ENCODE data around the gene BEND6.

DNA sequence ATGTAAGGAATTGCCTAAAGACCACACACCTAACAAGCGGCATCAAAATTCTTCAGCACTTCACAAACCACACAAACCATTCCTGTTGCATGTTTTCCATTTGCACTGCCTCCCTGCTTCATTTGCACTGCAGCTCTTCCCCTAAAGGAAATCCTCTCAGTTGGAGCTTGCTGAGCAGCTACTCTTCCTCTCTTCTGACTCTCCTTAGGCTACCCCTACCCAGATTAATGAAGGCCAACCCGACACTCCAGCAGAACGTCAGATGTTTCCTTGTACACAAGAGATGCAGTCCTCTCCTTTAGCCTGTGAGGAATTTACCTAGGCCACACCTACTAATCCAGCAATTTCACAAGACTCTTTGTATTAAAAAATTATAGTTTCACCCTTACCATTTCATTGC is 8.1 kb downstream of the BEND6 start:
- TF ChIP-seq, protein P1, sequence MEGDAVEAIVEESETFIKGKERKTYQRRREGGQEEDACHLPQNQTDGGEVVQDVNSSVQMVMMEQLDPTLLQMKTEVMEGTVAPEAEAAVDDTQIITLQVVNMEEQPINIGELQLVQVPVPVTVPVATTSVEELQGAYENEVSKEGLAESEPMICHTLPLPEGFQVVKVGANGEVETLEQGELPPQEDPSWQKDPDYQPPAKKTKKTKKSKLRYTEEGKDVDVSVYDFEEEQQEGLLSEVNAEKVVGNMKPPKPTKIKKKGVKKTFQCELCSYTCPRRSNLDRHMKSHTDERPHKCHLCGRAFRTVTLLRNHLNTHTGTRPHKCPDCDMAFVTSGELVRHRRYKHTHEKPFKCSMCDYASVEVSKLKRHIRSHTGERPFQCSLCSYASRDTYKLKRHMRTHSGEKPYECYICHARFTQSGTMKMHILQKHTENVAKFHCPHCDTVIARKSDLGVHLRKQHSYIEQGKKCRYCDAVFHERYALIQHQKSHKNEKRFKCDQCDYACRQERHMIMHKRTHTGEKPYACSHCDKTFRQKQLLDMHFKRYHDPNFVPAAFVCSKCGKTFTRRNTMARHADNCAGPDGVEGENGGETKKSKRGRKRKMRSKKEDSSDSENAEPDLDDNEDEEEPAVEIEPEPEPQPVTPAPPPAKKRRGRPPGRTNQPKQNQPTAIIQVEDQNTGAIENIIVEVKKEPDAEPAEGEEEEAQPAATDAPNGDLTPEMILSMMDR (IDR thresholded peaks at IDR 0.05), result no peak
- no peak for TF ChIP-seq POLR2A (IDR thresholded peaks at IDR 0.05)
